Fibroblast of pulmonary artery (primary cell): Measurements from ENCODE around the gene ZNF276.
A peak's percentile ranks its signal among the peaks of the same experiment; 100 is the strongest.
"Not testable (repeated sequence)": the region's sequence is repeated elsewhere in the genome, so short reads cannot be mapped to it uniquely, and the experiment has no call there.

Source experiments
- DNase-seq: peaks from one replicate; pipeline ENCODE4 v3.0.0-alpha.2; 2010; ENCODE audit warnings: low read depth
- H3K4me3 ChIP-seq: replicated peaks from 2 replicates; pipeline ENCODE4 v1.5.1; 2011; ENCODE audit warnings: low read depth, mild to moderate bottlenecking, control low read depth, low read length, moderate library complexity
- TF ChIP-seq, protein P1 (sequence below): IDR thresholded peaks from 2 replicates; pipeline ENCODE4 v1.5.1; 2011; ENCODE audit warnings: mild to moderate bottlenecking, control low read depth, low read length, inconsistent platforms; ENCODE audit errors: missing control alignments

Gene ZNF276, protein sequence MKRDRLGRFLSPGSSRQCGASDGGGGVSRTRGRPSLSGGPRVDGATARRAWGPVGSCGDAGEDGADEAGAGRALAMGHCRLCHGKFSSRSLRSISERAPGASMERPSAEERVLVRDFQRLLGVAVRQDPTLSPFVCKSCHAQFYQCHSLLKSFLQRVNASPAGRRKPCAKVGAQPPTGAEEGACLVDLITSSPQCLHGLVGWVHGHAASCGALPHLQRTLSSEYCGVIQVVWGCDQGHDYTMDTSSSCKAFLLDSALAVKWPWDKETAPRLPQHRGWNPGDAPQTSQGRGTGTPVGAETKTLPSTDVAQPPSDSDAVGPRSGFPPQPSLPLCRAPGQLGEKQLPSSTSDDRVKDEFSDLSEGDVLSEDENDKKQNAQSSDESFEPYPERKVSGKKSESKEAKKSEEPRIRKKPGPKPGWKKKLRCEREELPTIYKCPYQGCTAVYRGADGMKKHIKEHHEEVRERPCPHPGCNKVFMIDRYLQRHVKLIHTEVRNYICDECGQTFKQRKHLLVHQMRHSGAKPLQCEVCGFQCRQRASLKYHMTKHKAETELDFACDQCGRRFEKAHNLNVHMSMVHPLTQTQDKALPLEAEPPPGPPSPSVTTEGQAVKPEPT

DNA sequence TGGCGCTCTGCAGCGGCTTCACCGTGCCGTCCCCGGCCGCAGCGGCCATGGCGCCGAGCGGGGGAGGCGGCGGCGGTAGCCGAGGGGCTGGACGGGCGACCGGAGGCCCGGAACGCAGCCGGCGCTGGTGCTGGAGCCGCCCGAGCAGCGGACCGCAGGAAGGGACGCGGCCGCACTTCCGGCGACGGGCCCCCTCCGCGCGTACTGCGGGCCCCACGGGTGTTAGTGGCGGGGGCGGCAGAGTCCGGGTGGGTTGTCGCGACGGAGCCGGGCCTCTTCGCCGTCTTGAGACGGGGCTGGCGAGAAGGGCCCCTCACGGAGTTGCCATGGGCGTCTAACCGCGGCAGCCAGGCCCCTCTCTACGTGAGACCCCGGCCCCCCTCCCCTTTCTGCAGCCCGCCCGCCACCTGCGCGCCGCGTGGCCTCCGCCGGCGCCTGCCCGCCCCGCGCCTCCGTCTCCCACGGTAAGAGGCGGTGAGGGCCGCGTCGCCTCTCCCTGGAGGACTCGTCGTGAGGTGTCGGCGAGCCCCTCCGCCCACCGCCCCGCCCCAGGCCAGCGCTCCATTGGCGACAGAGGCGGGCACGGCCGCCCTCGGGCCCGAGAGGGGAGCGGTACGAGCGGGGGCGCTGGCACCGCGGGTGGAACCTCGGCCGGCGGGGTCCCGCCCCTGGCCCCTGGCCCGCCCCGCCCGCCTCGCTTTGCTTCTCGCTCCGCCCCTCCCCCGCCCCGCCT is at the start of gene ZNF276, which contains the start of gene VPS9D1:
TSS of gene ZNF276 (plus strand) at position 725 of the 733 bp plus-strand sequence. CDS start 104 bp downstream, outside the sequence.
TSS of gene VPS9D1 (minus strand) at position 86 of the 733 bp plus-strand sequence. CDS start at position 49, 37 bp downstream.
- TF ChIP-seq, protein P1, sequence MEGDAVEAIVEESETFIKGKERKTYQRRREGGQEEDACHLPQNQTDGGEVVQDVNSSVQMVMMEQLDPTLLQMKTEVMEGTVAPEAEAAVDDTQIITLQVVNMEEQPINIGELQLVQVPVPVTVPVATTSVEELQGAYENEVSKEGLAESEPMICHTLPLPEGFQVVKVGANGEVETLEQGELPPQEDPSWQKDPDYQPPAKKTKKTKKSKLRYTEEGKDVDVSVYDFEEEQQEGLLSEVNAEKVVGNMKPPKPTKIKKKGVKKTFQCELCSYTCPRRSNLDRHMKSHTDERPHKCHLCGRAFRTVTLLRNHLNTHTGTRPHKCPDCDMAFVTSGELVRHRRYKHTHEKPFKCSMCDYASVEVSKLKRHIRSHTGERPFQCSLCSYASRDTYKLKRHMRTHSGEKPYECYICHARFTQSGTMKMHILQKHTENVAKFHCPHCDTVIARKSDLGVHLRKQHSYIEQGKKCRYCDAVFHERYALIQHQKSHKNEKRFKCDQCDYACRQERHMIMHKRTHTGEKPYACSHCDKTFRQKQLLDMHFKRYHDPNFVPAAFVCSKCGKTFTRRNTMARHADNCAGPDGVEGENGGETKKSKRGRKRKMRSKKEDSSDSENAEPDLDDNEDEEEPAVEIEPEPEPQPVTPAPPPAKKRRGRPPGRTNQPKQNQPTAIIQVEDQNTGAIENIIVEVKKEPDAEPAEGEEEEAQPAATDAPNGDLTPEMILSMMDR, result no peak
- H3K4me3 ChIP-seq, result peak within 1 kb of the TSS; percentile 79
- DNase-seq, result peak; percentile 78

DNA sequence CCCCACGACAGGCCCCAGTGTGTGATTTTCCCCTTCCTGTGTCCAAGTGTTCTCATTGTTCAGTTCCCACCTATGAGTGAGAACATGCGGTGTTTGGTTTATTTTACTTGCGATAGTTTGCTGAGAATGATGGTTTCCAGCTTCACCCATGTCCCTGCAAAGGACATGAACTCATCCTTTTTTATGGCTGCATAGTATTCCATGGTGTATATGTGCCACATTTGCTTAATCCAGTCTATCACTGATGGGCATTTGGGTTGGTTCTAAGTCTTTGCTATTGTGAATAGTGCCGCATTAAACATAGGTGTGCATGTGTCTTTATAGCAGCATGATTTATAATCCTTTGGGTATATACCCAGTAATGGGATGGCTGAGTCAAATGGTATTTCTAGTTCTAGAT is 49.8 kb upstream of the ZNF276 start:
- not testable (repeated sequence) for DNase-seq, H3K4me3 ChIP-seq

DNA sequence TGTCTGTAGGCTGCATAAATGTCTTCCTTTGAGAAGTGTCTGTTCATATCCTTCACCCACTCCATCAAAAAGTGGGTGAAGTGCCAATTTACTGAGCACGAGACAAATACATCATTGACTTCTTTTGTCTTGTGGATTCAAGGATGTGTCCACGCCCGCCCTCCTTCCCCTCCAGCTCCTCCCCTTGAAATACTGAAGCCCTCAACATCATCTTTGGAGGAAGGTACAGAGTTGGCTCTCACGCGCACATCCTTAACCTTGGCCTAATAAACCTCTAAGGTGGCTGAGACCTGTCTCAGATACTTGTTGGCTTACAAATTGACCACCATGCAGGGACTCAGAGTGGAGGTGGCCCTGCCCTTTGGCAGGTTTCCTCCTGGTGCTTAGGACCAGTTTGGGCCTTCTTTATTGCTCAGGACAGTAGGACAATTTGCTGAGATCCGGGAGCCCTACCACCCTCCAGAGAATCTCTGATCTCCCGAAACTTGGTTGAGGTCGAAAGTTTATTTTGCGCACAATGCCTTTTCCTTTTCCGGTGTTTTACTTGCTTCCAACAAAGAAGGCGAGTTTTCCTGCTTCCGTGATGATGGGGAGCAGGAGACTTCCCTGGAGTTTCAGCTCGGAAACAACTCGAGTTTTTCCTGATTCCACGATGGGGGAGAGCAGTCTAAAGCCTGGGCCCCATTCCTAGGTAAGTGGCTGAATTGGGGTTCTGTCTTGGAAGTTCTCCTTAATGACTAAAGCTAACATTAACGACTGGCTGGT is 49.0 kb upstream of the ZNF276 start:
- H3K4me3 ChIP-seq, result no peak overlapping the region
- TF ChIP-seq, protein P1, result no peak
- DNase-seq, result no peak

DNA sequence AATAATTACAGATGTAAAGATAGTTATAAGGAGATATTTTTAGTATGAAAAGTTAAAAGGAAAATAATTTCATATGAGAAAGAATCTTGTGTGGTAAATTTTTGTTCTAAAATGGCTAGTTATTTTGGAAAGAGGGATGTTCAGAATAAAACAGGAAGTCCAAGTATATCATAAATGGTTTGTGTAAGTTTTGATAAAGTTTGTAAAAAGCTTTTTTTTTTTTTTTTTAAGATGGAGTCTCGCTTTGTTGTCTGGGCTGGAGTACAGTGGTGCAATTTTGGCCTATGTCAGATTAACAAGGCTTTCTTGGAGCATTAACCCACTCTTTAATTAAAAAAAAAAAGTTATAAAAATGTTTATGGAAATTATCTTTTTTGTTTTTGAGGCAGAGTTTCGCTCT is 43.1 kb upstream of the ZNF276 start:
- no peak overlapping the region for H3K4me3 ChIP-seq
- TF ChIP-seq, protein P1, result no peak
- no peak for DNase-seq

DNA sequence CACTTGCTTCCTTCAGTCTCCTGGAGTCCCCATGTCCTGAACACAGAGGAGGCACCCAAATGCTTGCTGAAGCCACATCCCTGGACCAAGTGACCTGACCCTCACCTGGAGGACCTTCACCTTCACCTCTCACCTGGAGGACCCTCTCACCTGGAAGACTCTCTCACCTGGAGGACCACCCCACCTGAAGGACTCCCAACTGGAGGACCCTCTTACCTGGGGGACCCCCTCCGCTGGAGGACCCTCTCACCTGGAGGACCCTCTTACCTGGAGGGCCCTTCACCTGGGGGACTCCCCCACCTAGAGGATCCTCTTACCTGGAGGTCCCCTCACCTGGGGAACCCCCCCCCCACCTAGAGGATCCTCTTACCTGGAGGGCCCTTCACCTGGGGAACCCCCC is 35.4 kb upstream of the ZNF276 start:
- no peak overlapping the region for H3K4me3 ChIP-seq
- no peak for DNase-seq
- TF ChIP-seq, protein P1, result no peak

DNA sequence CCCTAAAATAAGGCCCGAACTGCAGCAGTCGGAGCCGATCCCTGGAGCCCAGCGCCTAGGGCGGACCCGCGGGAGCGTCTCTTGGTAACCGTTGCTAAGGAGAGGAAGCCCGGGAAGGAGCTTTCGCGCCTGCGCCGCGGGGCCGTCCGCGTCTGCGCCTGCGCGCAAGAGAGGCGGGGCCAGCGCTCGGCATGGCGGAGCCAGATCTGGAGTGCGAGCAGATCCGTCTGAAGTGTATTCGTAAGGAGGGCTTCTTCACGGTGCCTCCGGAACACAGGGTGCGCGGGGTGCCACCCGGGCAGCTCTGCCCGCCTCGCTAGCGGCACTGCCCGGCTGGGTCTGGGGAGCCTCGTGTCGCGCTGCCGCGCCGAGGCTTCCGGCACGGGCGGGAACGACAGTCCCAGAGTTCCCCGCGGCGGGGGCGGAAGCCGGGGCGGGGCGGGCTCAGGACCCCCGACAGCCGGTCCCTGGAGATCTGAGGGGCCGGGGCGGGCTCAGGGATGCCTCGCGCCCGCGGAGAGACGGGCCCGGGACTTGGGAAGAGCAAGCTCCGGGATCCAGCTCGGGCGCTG is 34.7 kb upstream of the ZNF276 start, which contains the start of gene CDK10:
TSS of gene CDK10 (plus strand) at position 170 of the 572 bp plus-strand sequence. CDS start at position 192, 22 bp downstream.
- DNase-seq, result peak; percentile 90
- H3K4me3 ChIP-seq, result peak within 1 kb of the TSS; percentile 82
- TF ChIP-seq, protein P1, result no peak
